Stimulated activated CD4-positive, alpha-beta T cell treated with anti-CD3 and anti-CD28 coated beads, TNF-alpha, amount 100 ng/mL, for 1 hour (primary cell): ENCODE data around the gene UPK3A.
"Not testable (repeated sequence)": the region's sequence is repeated elsewhere in the genome, so short reads cannot be mapped to it uniquely, and the experiment has no call there.

Experiments
- DNase-seq, 3 donors: peaks; one replicate each; pipeline ENCODE4 v3.0.0-alpha.2; 2020; ENCODE audit warnings: low read depth in 3 of 3, low spot score in 1 of 3

Gene UPK3A

DNA sequence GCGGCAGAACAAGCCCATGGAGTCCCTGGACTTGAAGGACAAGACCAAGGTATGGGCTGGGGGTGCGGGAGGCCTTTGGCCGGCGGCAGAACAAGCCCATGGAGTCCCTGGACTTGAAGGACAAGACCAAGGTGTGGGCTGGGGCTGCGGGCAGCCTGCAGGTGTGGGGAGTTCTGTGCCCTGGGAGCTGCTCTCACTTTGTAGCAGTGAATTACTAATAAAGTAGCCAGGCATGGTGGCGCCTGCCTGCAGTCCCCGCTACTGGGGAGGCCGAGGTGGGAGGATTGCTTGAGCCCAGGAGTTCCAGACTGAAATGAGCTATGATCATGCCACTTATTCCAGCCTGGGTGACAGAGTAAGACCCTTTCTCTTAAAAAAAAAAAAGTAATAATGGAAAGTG, 43.5 kb downstream of the UPK3A start:
- not testable (repeated sequence) for DNase-seq

GRCh38 chr22:45328822-45329529, 44.2 kb downstream of the UPK3A start:
- no peak for DNase-seq

- DNase-seq = no peak
Observed at GRCh38 chr22:45329530-45329936, 44.8 kb downstream of the UPK3A start.

DNA sequence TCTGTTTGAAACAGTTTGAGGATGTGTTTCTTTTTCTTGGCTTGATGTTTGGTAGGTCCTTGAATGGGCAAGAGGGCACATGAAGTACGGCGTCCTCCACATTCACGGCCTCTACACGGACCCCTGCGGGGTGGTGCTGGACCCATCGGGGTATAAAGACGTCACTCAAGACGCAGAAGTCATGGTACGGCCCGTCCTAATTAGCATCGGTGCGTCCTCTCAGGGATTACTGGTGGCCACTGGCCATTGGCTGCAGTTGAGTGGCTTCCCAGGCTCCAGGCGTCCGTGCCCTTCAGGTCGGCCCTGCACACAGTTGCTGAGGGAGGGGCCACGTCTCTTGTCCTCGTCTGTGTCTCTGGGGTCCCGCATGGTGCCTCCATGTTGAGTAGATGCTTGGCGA, 45.8 kb downstream of the UPK3A start:
- no peak for DNase-seq

- no peak for DNase-seq
Observed at GRCh38 chr22:45331486-45331885, 46.7 kb downstream of the UPK3A start.

DNA sequence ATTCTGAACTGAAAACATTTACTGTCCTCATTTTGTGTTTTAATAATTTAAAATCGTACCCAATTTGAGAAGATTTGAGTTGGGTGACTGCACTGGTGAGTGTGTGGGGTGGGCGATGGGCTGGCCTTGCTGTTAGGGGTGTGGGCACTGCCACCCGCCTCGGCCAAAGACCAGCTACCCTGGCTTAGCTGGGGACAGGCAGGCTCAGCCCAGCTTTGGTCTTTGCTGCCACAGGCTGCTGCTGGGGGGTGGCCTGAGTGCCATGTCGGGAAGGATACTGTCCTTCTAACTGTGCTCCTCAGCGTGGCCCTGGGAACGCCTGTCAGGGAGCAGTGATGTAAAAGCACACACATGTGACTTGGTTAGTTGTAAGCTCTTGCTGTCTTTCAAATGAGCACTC, 47.3 kb downstream of the UPK3A start:
- no peak for DNase-seq

- no peak for DNase-seq
Observed at GRCh38 chr22:45334068-45334467, 49.3 kb downstream of the UPK3A start.

- DNase-seq = no peak
Observed at GRCh38 chr22:45334528-45334927, 49.8 kb downstream of the UPK3A start.

DNA sequence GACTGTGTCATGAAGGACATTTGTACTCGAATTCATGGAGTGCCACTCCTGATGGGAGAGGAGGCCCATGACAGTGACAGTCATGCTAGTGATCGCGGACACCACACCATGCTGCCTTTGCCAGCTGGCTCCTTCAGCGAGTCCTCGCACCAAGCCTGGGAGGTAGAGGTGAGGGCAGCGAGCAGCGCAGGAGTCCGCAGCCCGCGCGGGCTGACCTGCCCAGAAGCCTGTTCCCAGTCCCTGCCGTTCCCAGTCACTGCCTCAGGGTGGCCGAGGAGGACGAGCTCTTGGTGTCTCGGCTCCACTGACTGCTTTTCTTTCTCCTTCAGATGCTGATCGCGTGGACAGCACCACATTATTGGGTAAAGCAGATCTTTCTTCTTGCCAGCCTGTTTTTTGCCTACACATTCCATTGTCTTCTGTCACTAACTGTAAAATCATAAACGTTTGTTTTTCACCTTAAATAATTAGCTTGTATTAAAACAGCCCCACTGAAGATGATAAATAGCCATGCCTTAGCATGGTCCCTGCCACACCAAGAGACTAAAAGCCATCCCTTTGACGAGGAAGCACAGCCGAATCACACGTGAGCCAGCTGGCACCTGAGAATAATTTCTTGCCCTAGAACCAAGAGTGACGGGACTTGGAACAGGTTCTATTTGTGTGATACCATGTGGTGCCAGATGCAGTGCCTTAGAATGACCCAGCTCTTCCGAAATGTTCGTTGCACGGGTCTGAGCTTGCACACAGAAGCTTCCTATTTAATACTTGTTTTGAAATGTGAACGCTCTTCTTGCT, 50.5 kb downstream of the UPK3A start:
- DNase-seq = no peak

GRCh38 chr22:45335854-45336522, 51.2 kb downstream of the UPK3A start:
- DNase-seq = no peak

DNA sequence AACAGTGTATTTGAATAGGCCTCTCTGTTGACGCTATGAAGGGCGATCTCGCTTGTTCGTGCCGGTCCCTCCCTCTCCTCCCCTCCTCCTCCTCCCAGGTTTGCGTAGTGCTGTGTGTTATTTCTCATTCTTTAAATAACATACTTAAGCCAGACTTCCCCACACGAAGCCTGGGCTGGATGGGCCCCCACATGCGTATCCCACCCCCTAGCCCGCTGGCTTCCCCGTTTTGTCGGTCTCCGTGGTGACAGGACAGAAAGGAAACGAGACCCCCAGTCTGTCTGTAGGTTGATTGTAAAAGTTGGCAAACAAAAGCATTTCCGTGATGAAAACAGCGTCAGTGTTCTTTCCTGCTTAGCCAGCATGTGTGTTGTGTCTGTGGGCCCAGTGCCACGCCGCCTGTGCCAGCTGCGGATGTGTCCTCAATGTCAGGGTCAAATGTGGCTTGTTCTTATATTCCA, 52.3 kb downstream of the UPK3A start:
- no peak for DNase-seq

GRCh38 chr22:45337536-45337935, 52.8 kb downstream of the UPK3A start:
- no peak for DNase-seq

GRCh38 chr22:45338795-45339194, 54.0 kb downstream of the UPK3A start:
- DNase-seq = no peak

GRCh38 chr22:45340323-45340722, 55.6 kb downstream of the UPK3A start:
- no peak for DNase-seq

GRCh38 chr22:45341498-45341897, 56.7 kb downstream of the UPK3A start:
- DNase-seq = peak in 1 of 3 donors; percentile 11

- DNase-seq = no peak
Observed at GRCh38 chr22:45343143-45343542, 58.4 kb downstream of the UPK3A start.

DNA sequence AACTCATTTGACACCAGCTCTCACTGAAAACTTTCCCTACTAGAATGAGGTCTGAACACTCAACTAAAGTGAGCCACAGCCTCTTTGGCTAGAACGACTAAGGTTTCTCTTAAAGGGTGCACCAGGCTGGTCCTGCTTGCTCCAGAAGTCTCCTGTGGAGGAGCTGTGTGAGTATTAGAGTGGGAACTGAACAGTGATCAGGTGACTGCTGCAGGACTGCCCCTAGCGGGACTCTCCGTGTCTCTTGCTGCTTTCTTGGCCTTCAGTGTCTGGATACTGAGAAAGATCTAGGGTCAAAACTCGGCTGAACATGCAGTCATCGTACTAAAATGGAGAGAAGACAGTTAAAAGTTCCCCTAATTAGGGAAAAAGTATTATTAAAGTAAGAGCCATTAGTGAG, 59.6 kb downstream of the UPK3A start:
- DNase-seq = no peak
